ENCODE results near the gene MIGA1.
"Not testable (repeated sequence)": the region's sequence is repeated elsewhere in the genome, so short reads cannot be mapped to it uniquely, and the experiment has no call there.

Gene MIGA1

GRCh38 chr1:77779529-77780281, at the start of gene MIGA1:
Gene MIGA1, plus strand, starts transcription at chr1:77779649. Its CDS starts 3,604 bp downstream, at chr1:77783253.
- peak; percentile 63 to 73 for DNase-seq (ENCODE audit: low read depth in 2 of 2)

GRCh38 chr1:77732090-77732489, 47.4 kb upstream of the MIGA1 start:
- DNase-seq (ENCODE audit: low read depth in 2 of 2), result no peak

GRCh38 chr1:77739235-77739634, 40.2 kb upstream of the MIGA1 start:
- DNase-seq (ENCODE audit: low read depth in 2 of 2), result no peak

GRCh38 chr1:77741316-77741715, 38.1 kb upstream of the MIGA1 start:
- no peak for DNase-seq (ENCODE audit: low read depth in 2 of 2)

GRCh38 chr1:77742011-77742555, 37.4 kb upstream of the MIGA1 start:
- no peak for DNase-seq (ENCODE audit: low read depth in 2 of 2)

- DNase-seq (ENCODE audit: low read depth in 2 of 2), result no peak
Observed at GRCh38 chr1:77744576-77744975, 34.9 kb upstream of the MIGA1 start.

GRCh38 chr1:77749489-77749888, 30.0 kb upstream of the MIGA1 start:
- DNase-seq (ENCODE audit: low read depth in 2 of 2), result not testable (repeated sequence)

GRCh38 chr1:77756052-77756754, 23.2 kb upstream of the MIGA1 start:
- no peak for DNase-seq (ENCODE audit: low read depth in 2 of 2)

GRCh38 chr1:77757066-77757584, 22.3 kb upstream of the MIGA1 start:
- no peak for DNase-seq (ENCODE audit: low read depth in 2 of 2)

- DNase-seq (ENCODE audit: low read depth in 2 of 2), result no peak
Observed at GRCh38 chr1:77757603-77758002, 21.8 kb upstream of the MIGA1 start.

- peak; percentile 80 to 86 for DNase-seq (ENCODE audit: low read depth in 2 of 2)
Observed at GRCh38 chr1:77759071-77760028, 20.1 kb upstream of the MIGA1 start, which contains the start of gene USP33. Gene USP33, minus strand, starts transcription at chr1:77759852. Its CDS starts 18,155 bp downstream, at chr1:77741697.

- no peak for DNase-seq (ENCODE audit: low read depth in 2 of 2)
Observed at GRCh38 chr1:77762072-77762476, 17.4 kb upstream of the MIGA1 start.

GRCh38 chr1:77768006-77768405, 11.4 kb upstream of the MIGA1 start:
- no peak for DNase-seq (ENCODE audit: low read depth in 2 of 2)

- no peak for DNase-seq (ENCODE audit: low read depth in 2 of 2)
Observed at GRCh38 chr1:77776007-77776700, 3.3 kb upstream of the MIGA1 start.

GRCh38 chr1:77781683-77782082, 2.2 kb downstream of the MIGA1 start:
- no peak for DNase-seq (ENCODE audit: low read depth in 2 of 2)

- no peak for DNase-seq (ENCODE audit: low read depth in 2 of 2)
Observed at GRCh38 chr1:77783141-77783540, 3.7 kb downstream of the MIGA1 start.

- DNase-seq (ENCODE audit: low read depth in 2 of 2), result not testable (repeated sequence)
Observed at GRCh38 chr1:77786093-77786741, 6.8 kb downstream of the MIGA1 start.

- DNase-seq (ENCODE audit: low read depth in 2 of 2), result no peak
Observed at GRCh38 chr1:77794550-77794949, 15.1 kb downstream of the MIGA1 start.

- DNase-seq (ENCODE audit: low read depth in 2 of 2), result no peak
Observed at GRCh38 chr1:77796695-77797405, 17.4 kb downstream of the MIGA1 start.

GRCh38 chr1:77797991-77798390, 18.5 kb downstream of the MIGA1 start:
- DNase-seq (ENCODE audit: low read depth in 2 of 2), result no peak
